Liver (tissue), 9 donors: Measurements from ENCODE around the gene ZGPAT. TPM values are rescaled to one million over a fixed set of nuclear protein-coding genes. Genes with fewer than 3 reads are reported as not detected.

ENCODE experiments used
- DNase-seq: peaks from one replicate; pipeline ENCODE4 v3.0.0-alpha.2; 2017; ENCODE audit warnings: low spot score
- H3K27ac ChIP-seq, 2 donors: one replicate each; pipeline ENCODE4 v1.7.0; 2013; ENCODE audit warnings: inconsistent platforms in 2 of 2, low read length in 2 of 2, control low read depth in 1 of 2, low read depth in 1 of 2, mild to moderate bottlenecking in 1 of 2
- H3K27me3 ChIP-seq, 4 donors: one replicate each; pipeline versions ENCODE4 v1.6.1 to v1.7.0; 2013; ENCODE audit warnings: low read length in 3 of 4, inconsistent platforms in 1 of 4, mild to moderate bottlenecking in 1 of 4, moderate library complexity in 1 of 4; ENCODE audit not compliant: control insufficient read depth in 4 of 4, insufficient read depth in 4 of 4
- H3K36me3 ChIP-seq, 4 donors: one replicate each; pipeline versions ENCODE4 v1.6.1 to v1.7.0; 2013; ENCODE audit warnings: low read length in 3 of 4, mild to moderate bottlenecking in 3 of 4, low read depth in 1 of 4, moderate library complexity in 1 of 4; ENCODE audit not compliant: control insufficient read depth in 4 of 4, insufficient read depth in 3 of 4
- H3K4me1 ChIP-seq, 4 donors: one replicate each; pipeline versions ENCODE4 v1.6.1 to v1.7.0; 2013; ENCODE audit warnings: low read length in 3 of 4, mild to moderate bottlenecking in 3 of 4, moderate library complexity in 1 of 4; ENCODE audit not compliant: control insufficient read depth in 4 of 4, insufficient read depth in 4 of 4
- H3K4me3 ChIP-seq, 3 donors: one replicate each; pipeline versions ENCODE4 v1.6.1 to v1.7.0; 2013; ENCODE audit warnings: low read length in 3 of 3, control low read depth in 1 of 3, low read depth in 1 of 3, mild to moderate bottlenecking in 1 of 3
- H3K9ac ChIP-seq, 2 donors: one replicate each; pipeline ENCODE4 v1.7.0; 2013; ENCODE audit warnings: low read length in 2 of 2, mild to moderate bottlenecking in 2 of 2, moderate library complexity in 2 of 2, control low read depth in 1 of 2, low read depth in 1 of 2
- H3K9me3 ChIP-seq, 4 donors: one replicate each; pipeline versions ENCODE4 v1.6.1 to v1.7.0; 2013; ENCODE audit warnings: low read length in 3 of 4; ENCODE audit not compliant: control insufficient read depth in 4 of 4
- ATF3 ChIP-seq: IDR thresholded peaks from 2 replicates; pipeline ENCODE4 v1.6.1; 2016; ENCODE audit warnings: antibody characterized with exemption
- CTCF ChIP-seq: fragments of 150-350 bp; IDR thresholded peaks from 2 replicates; pipeline ENCODE4 v1.5.1; 2017; ENCODE audit warnings: improper control_type of control experiment, low read depth, low read length; ENCODE audit not compliant: missing input control
- EGR1 ChIP-seq, 2 donors: IDR thresholded peaks; 2 replicates each; pipeline ENCODE4 v1.6.1; 2016 to 2018; ENCODE audit warnings: antibody characterized with exemption in 2 of 2, low read depth in 2 of 2
- FOXA1 ChIP-seq: IDR thresholded peaks from 2 replicates; pipeline ENCODE4 v1.6.1; 2016; ENCODE audit warnings: antibody characterized with exemption
- FOXA2 ChIP-seq: IDR thresholded peaks from 2 replicates; pipeline ENCODE4 v1.6.1; 2016; ENCODE audit warnings: antibody characterized with exemption
- GABPA ChIP-seq, 2 donors: IDR thresholded peaks in 1 of 2; conservative IDR thresholded peaks in 1 of 2; 2 replicates each; pipeline ENCODE4 v1.6.1; 2016; ENCODE audit warnings: antibody characterized with exemption in 2 of 2, mild to moderate bottlenecking in 1 of 2, moderate library complexity in 1 of 2
- HNF4A ChIP-seq, 2 donors: conservative IDR thresholded peaks; 2 replicates each; pipeline ENCODE4 v1.6.1; 2016; ENCODE audit warnings: antibody characterized with exemption in 2 of 2, mild to moderate bottlenecking in 2 of 2
- HNF4G ChIP-seq: IDR thresholded peaks from 2 replicates; pipeline ENCODE4 v1.6.1; 2016; ENCODE audit warnings: antibody characterized with exemption
- JUND ChIP-seq, 2 donors: IDR thresholded peaks; 2 replicates each; pipeline ENCODE4 v1.6.1; 2016; ENCODE audit warnings: antibody characterized with exemption in 2 of 2
- MAX ChIP-seq: IDR thresholded peaks from 2 replicates; pipeline ENCODE4 v1.6.1; 2016; ENCODE audit warnings: antibody characterized with exemption
- NR2F2 ChIP-seq: IDR thresholded peaks from 2 replicates; pipeline ENCODE4 v1.6.1; 2016; ENCODE audit warnings: antibody characterized with exemption
- RAD21 ChIP-seq, 2 donors: IDR thresholded peaks; 2 replicates each; pipeline ENCODE4 v1.6.1; 2016; ENCODE audit warnings: antibody characterized with exemption in 2 of 2, mild to moderate bottlenecking in 2 of 2
- REST ChIP-seq: IDR thresholded peaks from 2 replicates; pipeline ENCODE4 v1.6.1; 2016; ENCODE audit warnings: antibody characterized with exemption, mild to moderate bottlenecking
- RXRA ChIP-seq, 2 donors: IDR thresholded peaks; 2 replicates each; pipeline ENCODE4 v1.6.1; 2017 to 2018; ENCODE audit warnings: antibody characterized with exemption in 2 of 2, mild to moderate bottlenecking in 1 of 2
- SP1 ChIP-seq: IDR thresholded peaks from 2 replicates; pipeline ENCODE4 v1.6.1; 2018; ENCODE audit warnings: antibody characterized with exemption, mild to moderate bottlenecking
- TAF1 ChIP-seq: conservative IDR thresholded peaks from 2 replicates; pipeline ENCODE4 v1.6.1; 2016; ENCODE audit warnings: antibody characterized with exemption, mild to moderate bottlenecking
- YY1 ChIP-seq: IDR thresholded peaks from 2 replicates; pipeline ENCODE4 v1.6.1; 2016; ENCODE audit warnings: antibody characterized with exemption, mild to moderate bottlenecking
- ZBTB33 ChIP-seq: IDR thresholded peaks from 2 replicates; pipeline ENCODE4 v1.6.1; 2016; ENCODE audit warnings: antibody characterized with exemption
- WGBS: extraction: QIAGEN DNeasy Blood & Tissue Kit; methylation state at CpG from one replicate; pipeline ENCODE4 v1.1.7; 2013; 5-methylcytosine and 5-hydroxymethylcytosine counted together
- polyA plus RNA-seq, 2 donors: library from polyadenylated mRNA; stranded (reverse) in 1 of 2; unstranded in 1 of 2; fragments of 200-250 nt in 1 of 2; fragments of >200 nt in 1 of 2; fragmentation: Nextera tagmentation in 1 of 2; extraction: Ambion mirVana in 1 of 2; gene quantifications; one replicate each; pipeline versions ENCODE4 v1.2.1 to v1.2.3, GENCODE V29; 2013 to 2015
- total RNA-seq, 2 donors: library from RNA; depleted of rRNA; stranded (reverse); fragments of >200 nt; gene quantifications; one replicate each; pipeline ENCODE4 v1.2.3, GENCODE V29; 2014
- donor health status: healthy.
- donor health status: healthy.
- donor health status: healthy.
- donor health status: healthy.
- donor health status: healthy.

Gene ZGPAT
- total and polyA plus RNA-seq, 4 donors = 10.3 to 90.5 (median 20.5) TPM

GRCh38 chr20:63740627-63741353, 33.0 kb downstream of the ZGPAT start (continued):
- TF ChIP-seq RAD21 (IDR thresholded peaks at IDR 0.05) (peak; percentile 28 to 47), MAX (peak; percentile 65), EGR1 (IDR thresholded peaks at IDR 0.05; ENCODE audit: low read depth in 2 of 2) (peak in 1 of 2 donors; percentile 13)

DNA sequence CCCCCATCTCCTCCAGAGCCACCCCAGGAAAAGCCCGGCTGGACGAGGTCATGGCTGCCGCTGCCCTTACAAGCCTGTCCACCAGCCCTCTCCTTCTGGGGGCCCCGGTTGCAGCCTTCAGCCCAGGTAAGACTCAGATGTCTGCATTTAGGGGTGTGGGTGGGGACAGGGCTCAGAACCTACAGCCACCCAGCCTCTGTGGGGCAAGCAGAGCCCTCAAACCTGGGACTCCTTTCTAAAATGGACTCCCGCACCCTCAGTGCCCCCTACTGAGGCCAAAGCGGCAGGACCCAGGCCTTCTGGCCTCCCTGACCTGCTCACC, 33.5 kb downstream of the ZGPAT start:
- TF ChIP-seq NR2F2 = peak; percentile 18
- no peak for TF ChIP-seq HNF4G
- Histone ChIP-seq H3K27ac (peak overlapping the region; percentile 83 to 93), H3K4me1 (peaks cover 10 to 61% (median 46%) of the 10 kb centered on the region in 4 donors), H3K9me3 (no peaks in the 10 kb centered on the region), H3K9ac (no peak overlapping the region), H3K4me3 (peak overlapping the region; percentile 32 to 88 (median 70)), H3K27me3 (no peaks in the 10 kb centered on the region), H3K36me3 (no peaks in the 10 kb centered on the region)
- WGBS = 18% methylated on average over 6 of the region's 6 CpGs
- peak; percentile 35 for DNase-seq

DNA sequence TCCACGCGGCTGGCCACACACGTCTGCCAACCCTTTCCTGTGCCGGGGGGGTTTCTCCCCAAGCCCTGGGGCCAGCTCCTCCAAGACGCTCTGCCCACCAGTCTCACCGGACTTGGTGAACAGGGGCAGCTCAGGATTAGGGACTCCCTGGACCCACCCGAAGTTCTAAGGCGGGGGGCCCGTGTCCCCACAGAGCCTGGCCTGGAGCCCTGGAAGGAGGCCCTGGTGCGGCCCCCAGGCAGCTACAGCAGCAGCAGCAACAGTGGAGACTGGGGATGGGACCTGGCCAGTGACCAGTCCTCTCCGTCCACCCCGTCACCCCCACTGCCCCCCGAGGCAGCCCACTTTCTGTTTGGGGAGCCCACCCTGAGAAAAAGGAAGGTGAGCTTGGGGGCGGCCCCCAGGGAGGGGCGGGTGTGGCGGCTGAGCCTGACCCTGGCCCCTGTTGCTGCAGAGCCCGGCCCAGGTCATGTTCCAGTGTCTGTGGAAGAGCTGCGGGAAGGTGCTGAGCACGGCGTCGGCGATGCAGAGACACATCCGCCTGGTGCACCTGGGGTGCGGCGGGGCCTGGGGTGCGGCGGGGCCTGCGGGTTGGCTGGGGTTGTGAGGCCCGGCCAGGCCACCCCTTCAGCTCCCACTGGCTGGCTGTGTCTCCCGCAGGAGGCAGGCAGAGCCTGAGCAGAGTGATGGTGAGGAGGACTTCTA, 34.0 kb downstream of the ZGPAT start:
- Histone ChIP-seq H3K4me1 (peaks cover 8 to 56% (median 41%) of the 10 kb centered on the region in 4 donors), H3K9me3 (no peaks in the 10 kb centered on the region), H3K36me3 (no peaks in the 10 kb centered on the region), H3K27ac (peak overlapping the region in 1 of 2 donors; percentile 93), H3K9ac (no peak overlapping the region), H3K27me3 (no peaks in the 10 kb centered on the region), H3K4me3 (peak overlapping the region; percentile 32 to 88 (median 70))
- WGBS = 38% methylated on average over 30 of the region's 30 CpGs
- TF ChIP-seq TAF1 = no peak
- no peak for TF ChIP-seq RXRA (IDR thresholded peaks at IDR 0.05)
- TF ChIP-seq RAD21 (IDR thresholded peaks at IDR 0.05) = no peak
- no peak for TF ChIP-seq HNF4G
- no peak for TF ChIP-seq CTCF
- no peak for TF ChIP-seq FOXA1
- no peak for TF ChIP-seq HNF4A (conservative IDR thresholded peaks at IDR 0.05)
- no peak for TF ChIP-seq SP1
- TF ChIP-seq EGR1 (IDR thresholded peaks at IDR 0.05; ENCODE audit: low read depth in 2 of 2) = no peak
- no peak for TF ChIP-seq ATF3
- TF ChIP-seq GABPA (IDR thresholded peaks at IDR 0.05 in 1 of 2, conservative IDR thresholded peaks at IDR 0.05 in 1 of 2) = no peak
- TF ChIP-seq JUND (IDR thresholded peaks at IDR 0.05) = no peak
- no peak for TF ChIP-seq REST
- TF ChIP-seq NR2F2 = no peak
- TF ChIP-seq YY1 = no peak
- no peak for TF ChIP-seq ZBTB33
- TF ChIP-seq MAX = no peak
- TF ChIP-seq FOXA2 = no peak
- DNase-seq = peak; percentile 37
